Upper lobe of right lung (tissue), 1 donor: ENCODE data around the gene MRPL27. TPM values are rescaled to one million over a fixed set of nuclear protein-coding genes. Genes with fewer than 3 reads are reported as not detected.
A peak's percentile ranks its signal among the peaks of the same experiment; 100 is the strongest.

ENCODE experiments used
- ATAC-seq: fragments of 200-7000 bp; cut with Tn5 transposase; one replicate; pipeline ENCODE4 v1.9.1; 2020; ENCODE audit warnings: mild to moderate bottlenecking, moderate library complexity
- DNase-seq: peaks from one replicate; pipeline ENCODE4 v3.0.0-alpha.2; 2020
- H3K27ac ChIP-seq: fragments of 200-600 bp; one replicate; pipeline ENCODE4 v1.8.0; 2022
- H3K27me3 ChIP-seq: fragments of 200-600 bp; one replicate; pipeline ENCODE4 v1.8.0; 2022; ENCODE audit warnings: mild to moderate bottlenecking
- H3K36me3 ChIP-seq: fragments of 200-600 bp; one replicate; pipeline ENCODE4 v1.8.0; 2022
- H3K4me1 ChIP-seq: fragments of 200-600 bp; one replicate; pipeline ENCODE4 v1.8.0; 2022
- H3K4me3 ChIP-seq: fragments of 200-600 bp; one replicate; pipeline ENCODE4 v1.8.0; 2022; ENCODE audit warnings: mild to moderate bottlenecking
- H3K9me3 ChIP-seq: fragments of 200-600 bp; one replicate; pipeline ENCODE4 v1.8.0; 2022
- intact Hi-C: fragments of 100-400 bp; cut with DNase I; formaldehyde crosslinking; loops from one replicate; pipeline ENCODE4 v1.11.0; 2022
- total RNA-seq: library from RNA; stranded (reverse); fragmentation: NEBNext Ultra II Directional; extraction: Animal tissue kit (Norgen Biotek cat#: 25700); gene quantifications from one replicate; pipeline ENCODE4 v1.2.1, GENCODE V29; 2021
- TF ChIP-seq, protein P1 (sequence below): fragments of 200-600 bp; IDR thresholded peaks from one replicate; pipeline ENCODE4 v1.8.0; 2022; ENCODE audit warnings: antibody characterized with exemption
- donor health status: DM: no; HTN: yes; CAD: no; lungs with severe emphysema.

MRPL27 gene
- total RNA-seq, 1 donor from 2014 or later = 47.1 TPM

DNA sequence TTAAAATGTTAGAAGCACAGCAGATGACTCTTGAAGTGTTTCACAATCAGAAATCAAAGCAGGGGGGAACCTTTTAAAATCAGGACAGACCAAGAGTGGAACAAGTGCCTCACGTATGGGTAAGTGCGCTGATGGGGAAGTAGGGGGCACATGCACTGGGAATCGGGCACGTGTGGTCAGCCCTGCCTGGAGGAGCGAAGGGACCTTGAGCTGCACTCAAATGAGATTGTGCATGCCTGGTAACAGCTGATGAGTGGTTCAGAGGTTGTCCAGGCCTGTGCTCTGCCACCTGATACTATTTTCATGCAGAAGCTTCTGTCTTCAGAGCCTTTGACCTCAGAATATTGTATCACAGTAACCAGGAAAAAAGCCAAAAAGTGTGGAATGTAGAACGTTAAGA lies 40.8 kb downstream of the MRPL27 start:
- no peaks in the 10 kb centered on the region for H3K36me3 ChIP-seq
- intact Hi-C loops = no loop called here
- H3K27me3 ChIP-seq = no peaks in the 10 kb centered on the region
- no peaks in the 10 kb centered on the region for H3K9me3 ChIP-seq
- ATAC-seq = no peak
- no peak for DNase-seq
- H3K4me3 ChIP-seq = no peak overlapping the region
- H3K27ac ChIP-seq = no peak overlapping the region
- TF ChIP-seq, protein P1, sequence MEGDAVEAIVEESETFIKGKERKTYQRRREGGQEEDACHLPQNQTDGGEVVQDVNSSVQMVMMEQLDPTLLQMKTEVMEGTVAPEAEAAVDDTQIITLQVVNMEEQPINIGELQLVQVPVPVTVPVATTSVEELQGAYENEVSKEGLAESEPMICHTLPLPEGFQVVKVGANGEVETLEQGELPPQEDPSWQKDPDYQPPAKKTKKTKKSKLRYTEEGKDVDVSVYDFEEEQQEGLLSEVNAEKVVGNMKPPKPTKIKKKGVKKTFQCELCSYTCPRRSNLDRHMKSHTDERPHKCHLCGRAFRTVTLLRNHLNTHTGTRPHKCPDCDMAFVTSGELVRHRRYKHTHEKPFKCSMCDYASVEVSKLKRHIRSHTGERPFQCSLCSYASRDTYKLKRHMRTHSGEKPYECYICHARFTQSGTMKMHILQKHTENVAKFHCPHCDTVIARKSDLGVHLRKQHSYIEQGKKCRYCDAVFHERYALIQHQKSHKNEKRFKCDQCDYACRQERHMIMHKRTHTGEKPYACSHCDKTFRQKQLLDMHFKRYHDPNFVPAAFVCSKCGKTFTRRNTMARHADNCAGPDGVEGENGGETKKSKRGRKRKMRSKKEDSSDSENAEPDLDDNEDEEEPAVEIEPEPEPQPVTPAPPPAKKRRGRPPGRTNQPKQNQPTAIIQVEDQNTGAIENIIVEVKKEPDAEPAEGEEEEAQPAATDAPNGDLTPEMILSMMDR = no peak
- no peaks in the 10 kb centered on the region for H3K4me1 ChIP-seq

DNA sequence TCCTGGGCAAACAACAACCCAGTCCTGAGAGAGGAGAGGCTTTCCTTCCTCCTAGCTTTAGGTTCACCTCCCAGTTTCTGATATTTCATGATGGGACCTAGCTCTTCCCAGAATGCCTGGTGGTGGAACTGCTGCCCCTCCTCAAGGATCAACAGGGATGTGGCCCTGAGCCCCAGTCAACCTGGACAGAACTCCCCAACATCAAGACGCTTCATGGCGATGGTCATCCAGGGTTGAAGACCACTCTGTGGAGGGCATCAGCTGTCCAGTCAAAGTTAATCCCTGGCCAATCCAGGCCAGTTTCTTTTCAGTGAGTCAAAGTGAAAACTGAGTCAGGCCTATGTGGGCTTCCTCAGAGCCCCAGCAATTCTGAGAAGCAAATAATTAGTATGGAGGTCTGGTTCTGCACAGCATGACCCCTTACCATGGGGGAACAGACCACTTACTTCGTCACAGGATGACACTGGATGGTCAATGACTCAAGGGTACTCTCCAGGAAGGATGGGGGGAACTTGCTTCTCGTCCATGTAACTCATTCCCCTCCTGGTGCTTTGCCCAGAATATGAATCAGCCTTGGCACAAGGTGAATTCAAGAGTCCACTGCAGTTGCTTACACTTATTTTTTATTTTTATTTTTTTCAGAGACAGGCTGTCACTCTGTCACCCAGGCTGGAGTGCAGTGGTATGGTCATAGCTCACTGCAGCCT lies 41.7 kb downstream of the MRPL27 start:
- Histone ChIP-seq H3K27ac (no peak overlapping the region), H3K4me1 (no peaks in the 10 kb centered on the region), H3K36me3 (no peaks in the 10 kb centered on the region), H3K27me3 (no peaks in the 10 kb centered on the region), H3K9me3 (no peaks in the 10 kb centered on the region), H3K4me3 (no peak overlapping the region)
- ATAC-seq = no peak
- intact Hi-C loops = no loop called here
- DNase-seq = peak; percentile 10
- TF ChIP-seq, protein P1 = no peak

DNA sequence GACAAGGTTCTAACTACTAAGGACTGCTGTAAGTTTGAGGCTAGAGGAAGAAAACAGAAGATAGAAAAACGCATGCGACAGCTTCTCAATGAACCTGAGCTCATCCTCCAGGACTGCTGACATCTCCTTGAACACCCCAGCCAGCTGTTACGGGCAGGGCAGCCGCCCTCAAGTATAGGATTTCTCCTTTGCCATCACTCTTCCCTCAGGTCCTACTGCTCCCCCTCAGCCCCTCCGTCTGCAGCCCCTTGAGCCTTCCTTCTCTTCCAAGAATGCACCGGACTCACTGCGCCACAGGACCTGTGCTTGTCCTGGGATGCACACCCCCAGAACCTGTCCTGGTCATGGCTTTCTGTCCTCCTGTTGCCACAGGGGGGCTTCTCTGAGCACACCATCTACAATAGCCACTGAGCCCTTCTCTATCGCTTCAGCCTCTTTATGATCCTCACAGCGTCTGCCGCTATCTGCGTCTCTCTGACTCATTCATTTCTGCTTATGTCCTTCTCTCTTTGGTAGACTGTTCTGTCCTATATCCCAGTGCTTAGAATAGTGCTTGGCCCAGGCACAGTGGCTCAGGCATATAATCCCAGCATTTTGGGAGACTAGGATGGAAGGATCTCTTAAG lies 42.7 kb downstream of the MRPL27 start:
- Histone ChIP-seq H3K36me3 (no peaks in the 10 kb centered on the region), H3K27ac (no peak overlapping the region), H3K4me3 (no peak overlapping the region), H3K4me1 (no peaks in the 10 kb centered on the region), H3K9me3 (no peaks in the 10 kb centered on the region), H3K27me3 (no peaks in the 10 kb centered on the region)
- intact Hi-C loops = no loop called here
- no peak for ATAC-seq
- no peak for DNase-seq
- TF ChIP-seq, protein P1 = no peak

- intact Hi-C loops = no loop called here
- ATAC-seq = no peak
- no peak overlapping the region for H3K27ac ChIP-seq
- H3K36me3 ChIP-seq = no peaks in the 10 kb centered on the region
- no peaks in the 10 kb centered on the region for H3K9me3 ChIP-seq
- H3K27me3 ChIP-seq = no peaks in the 10 kb centered on the region
- H3K4me3 ChIP-seq = no peak overlapping the region
- TF ChIP-seq, protein P1 = no peak
- DNase-seq = no peak
- no peaks in the 10 kb centered on the region for H3K4me1 ChIP-seq
Observed at GRCh38 chr17:50329716-50330115, 43.3 kb downstream of the MRPL27 start.

DNA sequence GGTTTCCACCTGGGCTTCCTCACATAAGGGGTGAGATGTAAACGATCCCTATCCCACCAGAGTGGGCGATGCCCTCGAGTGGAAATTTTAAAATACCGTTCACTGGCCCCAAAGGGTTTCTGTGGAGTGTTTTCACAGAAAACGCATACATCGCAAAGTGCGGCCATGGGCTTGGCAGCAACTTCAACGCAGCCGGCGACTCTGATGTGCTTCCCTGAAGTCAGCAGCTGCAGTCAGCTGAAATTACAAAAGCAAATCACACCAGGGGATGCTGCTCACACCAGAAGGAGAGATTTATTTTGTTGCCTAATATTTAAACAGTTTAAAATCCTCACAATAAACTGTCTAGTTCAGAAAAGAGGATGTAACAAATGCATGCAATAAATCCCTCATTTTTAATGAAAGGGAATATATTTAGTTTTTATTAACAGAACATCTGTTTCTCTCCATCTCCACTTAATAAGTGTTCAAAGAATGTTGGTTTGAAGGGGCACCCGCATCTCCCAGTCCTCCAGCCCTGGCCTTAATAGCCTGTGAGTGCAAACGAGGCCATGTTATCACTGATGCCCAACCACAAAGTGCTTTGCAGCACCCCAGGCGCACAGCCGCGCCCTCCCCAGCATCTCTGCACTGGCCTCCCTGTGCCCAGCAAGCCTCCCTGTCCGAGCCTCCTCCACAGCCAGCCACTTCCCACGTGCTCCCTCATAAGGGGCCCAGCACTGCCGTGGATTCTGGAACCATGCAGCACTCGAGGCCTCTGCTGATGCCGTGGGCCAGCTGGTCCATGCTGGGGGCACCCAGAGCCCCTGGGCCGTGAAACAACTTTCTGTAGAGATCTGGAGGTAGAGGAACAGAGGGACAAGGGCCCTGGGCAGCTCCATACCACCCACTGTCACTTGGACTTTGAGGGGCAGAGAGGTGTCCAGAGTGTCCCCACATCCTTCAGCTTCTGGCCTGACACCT lies 44.3 kb downstream of the MRPL27 start:
- no peak for DNase-seq

More for the DNA sequence above, 44.3 kb downstream of the MRPL27 start:
- ATAC-seq = no peak
- TF ChIP-seq, protein P1 = no peak
- H3K27me3 ChIP-seq = no peaks in the 10 kb centered on the region
- no peak overlapping the region for H3K4me3 ChIP-seq
- no peaks in the 10 kb centered on the region for H3K36me3 ChIP-seq
- H3K4me1 ChIP-seq = no peaks in the 10 kb centered on the region
- intact Hi-C loops = no loop called here
- H3K9me3 ChIP-seq = no peaks in the 10 kb centered on the region
- no peak overlapping the region for H3K27ac ChIP-seq
